ENCODE data around the gene ABCC10. TPM values are rescaled to one million over a fixed set of nuclear protein-coding genes. Genes with fewer than 3 reads are reported as not detected.

Gene ABCC10
- polyA plus RNA-seq, 1 experiment = 27.8 TPM

DNA sequence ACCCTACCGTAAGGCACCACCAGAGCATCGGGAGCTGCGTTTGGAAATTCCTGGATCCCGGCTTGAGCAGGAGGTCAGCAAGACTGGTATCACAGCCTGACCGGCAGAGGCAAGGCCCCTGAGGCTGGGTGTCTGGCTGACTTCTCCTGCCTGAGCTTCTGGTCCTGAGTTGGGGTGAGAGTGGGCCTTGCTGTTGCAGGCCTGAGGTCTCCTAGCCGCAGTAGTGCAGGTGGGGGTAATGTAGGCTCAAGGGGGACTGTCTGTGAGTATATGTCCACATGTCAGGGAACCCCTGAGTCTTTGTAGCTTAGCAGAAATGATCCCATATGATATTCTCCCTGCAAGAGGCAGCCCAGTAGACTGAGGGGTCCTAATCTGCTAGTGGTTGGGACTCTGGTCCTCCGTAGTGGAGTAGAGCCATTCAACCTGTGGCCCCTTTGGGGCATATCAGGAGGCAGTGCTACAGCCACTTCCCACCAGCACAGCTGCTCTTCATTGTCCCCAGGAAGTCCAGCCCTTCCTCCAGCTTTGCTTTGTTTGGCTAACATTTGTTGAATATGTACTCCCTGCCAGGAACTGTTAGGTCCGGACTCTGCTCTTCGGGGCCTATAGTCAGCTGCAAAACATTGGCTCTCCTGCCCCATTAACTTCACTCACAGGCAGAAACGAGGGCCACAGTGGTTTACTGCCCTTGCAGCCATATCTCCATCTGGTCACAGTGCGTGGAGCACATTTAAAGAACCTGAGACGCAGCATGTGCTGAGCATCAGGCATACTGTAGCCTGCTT lies 71.9 kb downstream of the ABCC10 start:
- POLR2A ChIA-PET = no interaction called here

More for the DNA sequence above, 71.9 kb downstream of the ABCC10 start:
- CTCF ChIA-PET = interaction anchor here (1.1 to 10.1 kb wide), 3 partner anchors 9 to 44 kb away, joined by 3 to 87 read pairs (median 4); partner anchors contain the start of genes DLK2, POLR1C and YIPF3
- H3K27me3 ChIP-seq (ENCODE audit: control insufficient read depth, insufficient read depth, low read length) = no peaks in the 10 kb centered on the region
- TF ChIP-seq, protein P1, sequence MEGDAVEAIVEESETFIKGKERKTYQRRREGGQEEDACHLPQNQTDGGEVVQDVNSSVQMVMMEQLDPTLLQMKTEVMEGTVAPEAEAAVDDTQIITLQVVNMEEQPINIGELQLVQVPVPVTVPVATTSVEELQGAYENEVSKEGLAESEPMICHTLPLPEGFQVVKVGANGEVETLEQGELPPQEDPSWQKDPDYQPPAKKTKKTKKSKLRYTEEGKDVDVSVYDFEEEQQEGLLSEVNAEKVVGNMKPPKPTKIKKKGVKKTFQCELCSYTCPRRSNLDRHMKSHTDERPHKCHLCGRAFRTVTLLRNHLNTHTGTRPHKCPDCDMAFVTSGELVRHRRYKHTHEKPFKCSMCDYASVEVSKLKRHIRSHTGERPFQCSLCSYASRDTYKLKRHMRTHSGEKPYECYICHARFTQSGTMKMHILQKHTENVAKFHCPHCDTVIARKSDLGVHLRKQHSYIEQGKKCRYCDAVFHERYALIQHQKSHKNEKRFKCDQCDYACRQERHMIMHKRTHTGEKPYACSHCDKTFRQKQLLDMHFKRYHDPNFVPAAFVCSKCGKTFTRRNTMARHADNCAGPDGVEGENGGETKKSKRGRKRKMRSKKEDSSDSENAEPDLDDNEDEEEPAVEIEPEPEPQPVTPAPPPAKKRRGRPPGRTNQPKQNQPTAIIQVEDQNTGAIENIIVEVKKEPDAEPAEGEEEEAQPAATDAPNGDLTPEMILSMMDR (IDR thresholded peaks at IDR 0.05; ENCODE audit: insufficient read depth, low read depth, low read length) = no peak
- DNase-seq (ENCODE audit: low read depth) = no peak
- H3K4me3 ChIP-seq (ENCODE audit: low read depth, low read length) = no peak overlapping the region
- H3K36me3 ChIP-seq (ENCODE audit: control insufficient read depth, insufficient read depth, low read length) = peaks cover 34% of the 10 kb centered on the region

Small RNA genes within 50 kb of the gene (small RNA-seq; reads per million reads assigned to genes)
- gene MIR6780B (ENCODE audit: insufficient read length, low read depth, low replicate concordance) (not detected), gene RNU6-1113P (ENCODE audit: insufficient read length, low read depth, low replicate concordance) (not detected)

Other genes with a start within 250 kb of the ABCC10 start
- gene CUL9, start 245.3 kb upstream of the ABCC10 start, polyA plus RNA-seq (2011; rRNA removed) = 9.7 and 12.4 TPM in 2 replicates
- 48.6 and 63.9 TPM in 2 replicates for gene DNPH1, start 198.1 kb upstream of the ABCC10 start, polyA plus RNA-seq (2011; rRNA removed)
- 0.01 TPM in 1 of 2 replicates, not detected in the other for gene TTBK1, start 184.1 kb upstream of the ABCC10 start, polyA plus RNA-seq (2011; rRNA removed)
- gene SLC22A7, start 129.3 kb upstream of the ABCC10 start, polyA plus RNA-seq (2011; rRNA removed) = not detected in 2 replicates
- gene CRIP3, start 118.7 kb upstream of the ABCC10 start, polyA plus RNA-seq (2011; rRNA removed) = not detected in 2 replicates
- 10.3 and 11.5 TPM in 2 replicates for gene ZNF318, start 57.9 kb upstream of the ABCC10 start, polyA plus RNA-seq (2011; rRNA removed)
- gene DLK2, start 28.0 kb downstream of the ABCC10 start, polyA plus RNA-seq (2011; rRNA removed) = 2.1 and 4.8 TPM in 2 replicates
- 17.5 and 29.0 TPM in 2 replicates for gene TJAP1, start 50.0 kb downstream of the ABCC10 start, polyA plus RNA-seq (2011; rRNA removed)
- 0.15 and 0.33 TPM in 2 replicates for gene LRRC73, start 82.8 kb downstream of the ABCC10 start, polyA plus RNA-seq (2011; rRNA removed)
- gene YIPF3, start 89.4 kb downstream of the ABCC10 start, polyA plus RNA-seq (2011; rRNA removed) = 291 and 355 TPM in 2 replicates
- 37.5 and 41.5 TPM in 2 replicates for gene POLR1C, start 89.5 kb downstream of the ABCC10 start, polyA plus RNA-seq (2011; rRNA removed)
- gene XPO5, start 148.5 kb downstream of the ABCC10 start, polyA plus RNA-seq (2011; rRNA removed) = 28.0 and 37.7 TPM in 2 replicates
- 19.6 and 26.8 TPM in 2 replicates for gene POLH, start 148.6 kb downstream of the ABCC10 start, polyA plus RNA-seq (2011; rRNA removed)
- 107 and 148 TPM in 2 replicates for gene GTPBP2, start 201.7 kb downstream of the ABCC10 start, polyA plus RNA-seq (2011; rRNA removed)
- gene MAD2L1BP, start 208.3 kb downstream of the ABCC10 start, polyA plus RNA-seq (2011; rRNA removed) = 37.7 and 39.3 TPM in 2 replicates
- gene RSPH9, start 217.5 kb downstream of the ABCC10 start, polyA plus RNA-seq (2011; rRNA removed) = 0.65 and 0.77 TPM in 2 replicates

Measured in BJ (cell line).